Ecto neural progenitor cell (in vitro differentiated cells): Measurements from ENCODE around the gene SOX30.
"Not testable (repeated sequence)": the region's sequence is repeated elsewhere in the genome, so short reads cannot be mapped to it uniquely, and the experiment has no call there.

Experiments used
- DNase-seq: peaks from one replicate; pipeline ENCODE4 v3.0.0-alpha.2; 2018; ENCODE audit warnings: low spot score

SOX30 gene

GRCh38 chr5:157652377-157652692, at the start of gene SOX30:
Gene SOX30, minus strand, starts transcription at chr5:157652438. Its CDS starts 360 bp downstream, at chr5:157652078.
- DNase-seq = no peak

GRCh38 chr5:157698674-157699073, 46.4 kb upstream of the SOX30 start:
- DNase-seq = not testable (repeated sequence)

- not testable (repeated sequence) for DNase-seq
Observed at GRCh38 chr5:157696154-157696553, 43.9 kb upstream of the SOX30 start.

- not testable (repeated sequence) for DNase-seq
Observed at GRCh38 chr5:157693816-157694215, 41.6 kb upstream of the SOX30 start.

GRCh38 chr5:157690690-157691433, 38.6 kb upstream of the SOX30 start:
- DNase-seq = no peak

GRCh38 chr5:157689942-157690689, 37.9 kb upstream of the SOX30 start:
- no peak for DNase-seq

- DNase-seq = no peak
Observed at GRCh38 chr5:157687198-157687554, 34.9 kb upstream of the SOX30 start.

GRCh38 chr5:157686276-157687197, 34.3 kb upstream of the SOX30 start:
- DNase-seq = not testable (repeated sequence)

- no peak for DNase-seq
Observed at GRCh38 chr5:157682257-157682656, 30.0 kb upstream of the SOX30 start.

GRCh38 chr5:157681048-157681447, 28.8 kb upstream of the SOX30 start:
- DNase-seq = no peak

GRCh38 chr5:157680239-157680638, 28.0 kb upstream of the SOX30 start:
- no peak for DNase-seq

GRCh38 chr5:157679801-157680200, 27.6 kb upstream of the SOX30 start:
- no peak for DNase-seq

GRCh38 chr5:157677931-157678330, 25.7 kb upstream of the SOX30 start:
- DNase-seq = no peak

GRCh38 chr5:157674351-157674750, 22.1 kb upstream of the SOX30 start:
- not testable (repeated sequence) for DNase-seq

- DNase-seq = no peak
Observed at GRCh38 chr5:157672976-157673375, 20.7 kb upstream of the SOX30 start.

- peak; percentile 28 for DNase-seq
Observed at GRCh38 chr5:157671592-157672330, 19.5 kb upstream of the SOX30 start.

GRCh38 chr5:157670662-157671591, 18.7 kb upstream of the SOX30 start, which contains the start of gene C5orf52:
Gene C5orf52, plus strand, starts transcription at chr5:157671533. Its CDS starts 82 bp downstream, at chr5:157671615.
- DNase-seq = no peak

- no peak for DNase-seq
Observed at GRCh38 chr5:157669701-157670097, 17.5 kb upstream of the SOX30 start.

GRCh38 chr5:157668356-157668755, 16.1 kb upstream of the SOX30 start:
- DNase-seq = no peak

- DNase-seq = no peak
Observed at GRCh38 chr5:157665467-157666070, 13.3 kb upstream of the SOX30 start.
